Ramos (cell line): ENCODE data around the gene KANSL1.

Experiments used
- in situ Hi-C: fragments of 300-500 bp; cut with MboI; formaldehyde crosslinking; loops from one replicate; pipeline ENCODE4 v1.14.3; 2022; ENCODE audit warnings: low sequenced_read_pairs; ENCODE audit not compliant: unreplicated experiment

KANSL1 gene

DNA sequence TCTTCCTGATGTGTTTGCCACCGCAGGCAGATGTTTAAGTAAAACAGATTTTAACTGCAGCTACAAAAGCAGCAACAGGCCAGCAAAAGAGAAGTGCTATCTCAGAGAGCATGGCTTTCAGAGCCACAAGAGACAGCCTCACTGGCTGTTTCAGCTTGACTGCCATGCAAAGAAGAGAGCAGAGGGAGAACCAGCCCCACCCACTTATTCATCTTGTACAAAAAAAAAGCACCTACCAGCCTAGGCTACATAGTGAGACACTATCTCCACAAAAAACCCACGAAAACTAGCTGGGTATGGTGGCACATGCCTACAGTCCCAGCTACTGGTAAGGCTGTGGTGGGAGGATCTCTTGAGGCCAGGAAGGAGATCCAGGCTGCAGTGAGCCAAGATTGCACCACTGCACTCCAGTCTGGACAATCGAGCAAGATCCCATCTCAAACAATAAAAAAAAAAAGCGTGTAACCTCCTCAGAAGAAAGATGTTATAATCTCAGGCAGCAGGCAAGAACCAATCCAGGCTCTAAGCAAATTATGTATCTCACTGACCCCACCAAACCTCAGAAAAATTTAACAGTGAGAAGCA lies 164.2 kb downstream of the KANSL1 start:
- in situ Hi-C loops, result loop anchor here (25.0 kb wide), 1 partner anchor 183 kb away; no protein-coding TSS in a partner anchor

DNA sequence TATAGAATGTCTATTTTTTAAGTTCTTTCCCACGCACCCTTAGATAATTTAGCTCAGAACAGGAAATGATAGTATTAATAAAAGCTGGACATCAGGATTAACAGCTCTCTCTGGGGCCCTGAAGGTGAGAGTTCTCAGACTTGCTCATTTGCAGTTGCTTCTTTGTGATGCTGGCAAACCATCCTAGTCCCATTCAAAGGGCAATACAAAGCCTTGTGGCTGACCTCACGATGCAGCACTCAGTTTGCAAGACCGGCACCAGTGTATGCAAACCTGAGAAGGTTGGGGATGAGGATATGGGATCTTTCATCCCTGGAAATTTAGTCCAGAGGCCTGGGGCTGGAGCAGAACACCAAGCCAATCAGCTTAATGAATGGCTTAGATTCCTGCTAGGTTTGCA lies 164.9 kb downstream of the KANSL1 start:
- in situ Hi-C loops, result loop anchor here (25.0 kb wide), 1 partner anchor 184 kb away; no protein-coding TSS in a partner anchor

DNA sequence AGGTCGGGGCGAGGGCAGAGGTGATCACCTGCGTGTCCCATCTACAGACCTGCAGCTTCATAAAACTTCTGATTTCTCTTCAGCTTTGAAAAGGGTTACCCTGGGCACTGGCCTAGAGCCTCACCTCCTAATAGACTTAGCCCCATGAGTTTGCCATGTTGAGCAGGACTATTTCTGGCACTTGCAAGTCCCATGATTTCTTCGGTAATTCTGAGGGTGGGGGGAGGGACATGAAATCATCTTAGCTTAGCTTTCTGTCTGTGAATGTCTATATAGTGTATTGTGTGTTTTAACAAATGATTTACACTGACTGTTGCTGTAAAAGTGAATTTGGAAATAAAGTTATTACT lies 165.3 kb downstream of the KANSL1 start:
- in situ Hi-C loops, result loop anchor here (25.0 kb wide), 1 partner anchor 184 kb away; no protein-coding TSS in a partner anchor

DNA sequence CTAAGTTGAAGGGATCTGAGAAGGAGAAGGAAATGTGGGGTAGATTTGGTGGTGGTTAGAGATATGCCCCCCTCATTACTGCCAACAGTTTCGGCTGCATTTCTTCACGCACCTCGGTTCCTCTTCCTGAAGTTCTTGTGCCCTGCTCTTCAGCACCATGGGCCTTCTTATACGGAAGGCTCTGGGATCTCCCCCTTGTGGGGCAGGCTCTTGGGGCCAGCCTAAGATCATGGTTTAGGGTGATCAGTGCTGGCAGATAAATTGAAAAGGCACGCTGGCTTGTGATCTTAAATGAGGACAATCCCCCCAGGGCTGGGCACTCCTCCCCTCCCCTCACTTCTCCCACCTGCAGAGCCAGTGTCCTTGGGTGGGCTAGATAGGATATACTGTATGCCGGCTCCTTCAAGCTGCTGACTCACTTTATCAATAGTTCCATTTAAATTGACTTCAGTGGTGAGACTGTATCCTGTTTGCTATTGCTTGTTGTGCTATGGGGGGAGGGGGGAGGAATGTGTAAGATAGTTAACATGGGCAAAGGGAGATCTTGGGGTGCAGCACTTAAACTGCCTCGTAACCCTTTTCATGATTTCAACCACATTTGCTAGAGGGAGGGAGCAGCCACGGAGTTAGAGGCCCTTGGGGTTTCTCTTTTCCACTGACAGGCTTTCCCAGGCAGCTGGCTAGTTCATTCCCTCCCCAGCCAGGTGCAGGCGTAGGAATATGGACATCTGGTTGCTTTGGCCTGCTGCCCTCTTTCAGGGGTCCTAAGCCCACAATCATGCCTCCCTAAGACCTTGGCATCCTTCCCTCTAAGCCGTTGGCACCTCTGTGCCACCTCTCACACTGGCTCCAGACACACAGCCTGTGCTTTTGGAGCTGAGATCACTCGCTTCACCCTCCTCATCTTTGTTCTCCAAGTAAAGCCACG lies 165.9 kb downstream of the KANSL1 start:
- in situ Hi-C loops, result loop anchor here (25.0 kb wide), 1 partner anchor 185 kb away; no protein-coding TSS in a partner anchor

DNA sequence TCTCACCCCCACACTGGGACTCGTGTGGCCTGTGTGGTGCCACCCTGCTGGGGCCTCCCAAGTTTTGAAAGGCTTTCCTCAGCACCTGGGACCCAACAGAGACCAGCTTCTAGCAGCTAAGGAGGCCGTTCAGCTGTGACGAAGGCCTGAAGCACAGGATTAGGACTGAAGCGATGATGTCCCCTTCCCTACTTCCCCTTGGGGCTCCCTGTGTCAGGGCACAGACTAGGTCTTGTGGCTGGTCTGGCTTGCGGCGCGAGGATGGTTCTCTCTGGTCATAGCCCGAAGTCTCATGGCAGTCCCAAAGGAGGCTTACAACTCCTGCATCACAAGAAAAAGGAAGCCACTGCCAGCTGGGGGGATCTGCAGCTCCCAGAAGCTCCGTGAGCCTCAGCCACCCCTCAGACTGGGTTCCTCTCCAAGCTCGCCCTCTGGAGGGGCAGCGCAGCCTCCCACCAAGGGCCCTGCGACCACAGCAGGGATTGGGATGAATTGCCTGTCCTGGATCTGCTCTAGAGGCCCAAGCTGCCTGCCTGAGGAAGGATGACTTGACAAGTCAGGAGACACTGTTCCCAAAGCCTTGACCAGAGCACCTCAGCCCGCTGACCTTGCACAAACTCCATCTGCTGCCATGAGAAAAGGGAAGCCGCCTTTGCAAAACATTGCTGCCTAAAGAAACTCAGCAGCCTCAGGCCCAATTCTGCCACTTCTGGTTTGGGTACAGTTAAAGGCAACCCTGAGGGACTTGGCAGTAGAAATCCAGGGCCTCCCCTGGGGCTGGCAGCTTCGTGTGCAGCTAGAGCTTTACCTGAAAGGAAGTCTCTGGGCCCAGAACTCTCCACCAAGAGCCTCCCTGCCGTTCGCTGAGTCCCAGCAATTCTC lies 166.8 kb downstream of the KANSL1 start:
- in situ Hi-C loops, result loop anchor here (25.0 kb wide), 1 partner anchor 186 kb away; no protein-coding TSS in a partner anchor

DNA sequence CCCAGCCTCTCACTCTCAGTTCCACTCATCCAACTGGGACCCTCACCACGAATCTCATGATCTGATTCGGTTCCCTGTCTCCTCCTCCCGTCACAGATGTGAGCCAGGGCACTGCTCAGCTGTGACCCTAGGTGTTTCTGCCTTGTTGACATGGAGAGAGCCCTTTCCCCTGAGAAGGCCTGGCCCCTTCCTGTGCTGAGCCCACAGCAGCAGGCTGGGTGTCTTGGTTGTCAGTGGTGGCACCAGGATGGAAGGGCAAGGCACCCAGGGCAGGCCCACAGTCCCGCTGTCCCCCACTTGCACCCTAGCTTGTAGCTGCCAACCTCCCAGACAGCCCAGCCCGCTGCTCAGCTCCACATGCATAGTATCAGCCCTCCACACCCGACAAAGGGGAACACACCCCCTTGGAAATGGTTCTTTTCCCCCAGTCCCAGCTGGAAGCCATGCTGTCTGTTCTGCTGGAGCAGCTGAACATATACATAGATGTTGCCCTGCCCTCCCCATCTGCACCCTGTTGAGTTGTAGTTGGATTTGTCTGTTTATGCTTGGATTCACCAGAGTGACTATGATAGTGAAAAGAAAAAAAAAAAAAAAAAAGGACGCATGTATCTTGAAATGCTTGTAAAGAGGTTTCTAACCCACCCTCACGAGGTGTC lies 167.6 kb downstream of the KANSL1 start:
- in situ Hi-C loops, result loop anchor here (25.0 kb wide), 1 partner anchor 187 kb away; no protein-coding TSS in a partner anchor

DNA sequence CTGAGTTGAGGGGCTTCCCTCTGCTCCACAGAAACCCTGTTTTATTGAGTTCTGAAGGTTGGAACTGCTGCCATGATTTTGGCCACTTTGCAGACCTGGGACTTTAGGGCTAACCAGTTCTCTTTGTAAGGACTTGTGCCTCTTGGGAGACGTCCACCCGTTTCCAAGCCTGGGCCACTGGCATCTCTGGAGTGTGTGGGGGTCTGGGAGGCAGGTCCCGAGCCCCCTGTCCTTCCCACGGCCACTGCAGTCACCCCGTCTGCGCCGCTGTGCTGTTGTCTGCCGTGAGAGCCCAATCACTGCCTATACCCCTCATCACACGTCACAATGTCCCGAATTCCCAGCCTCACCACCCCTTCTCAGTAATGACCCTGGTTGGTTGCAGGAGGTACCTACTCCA lies 168.2 kb downstream of the KANSL1 start:
- in situ Hi-C loops, result loop anchor here (25.0 kb wide), 1 partner anchor 187 kb away; no protein-coding TSS in a partner anchor

DNA sequence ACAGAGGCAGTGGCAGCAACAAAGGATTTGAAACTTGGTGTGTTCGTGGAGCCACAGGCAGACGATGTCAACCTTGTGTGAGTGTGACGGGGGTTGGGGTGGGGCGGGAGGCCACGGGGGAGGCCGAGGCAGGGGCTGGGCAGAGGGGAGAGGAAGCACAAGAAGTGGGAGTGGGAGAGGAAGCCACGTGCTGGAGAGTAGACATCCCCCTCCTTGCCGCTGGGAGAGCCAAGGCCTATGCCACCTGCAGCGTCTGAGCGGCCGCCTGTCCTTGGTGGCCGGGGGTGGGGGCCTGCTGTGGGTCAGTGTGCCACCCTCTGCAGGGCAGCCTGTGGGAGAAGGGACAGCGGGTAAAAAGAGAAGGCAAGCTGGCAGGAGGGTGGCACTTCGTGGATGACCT lies 168.6 kb downstream of the KANSL1 start:
- in situ Hi-C loops, result loop anchor here (25.0 kb wide), 1 partner anchor 813 kb away; no protein-coding TSS in a partner anchor

DNA sequence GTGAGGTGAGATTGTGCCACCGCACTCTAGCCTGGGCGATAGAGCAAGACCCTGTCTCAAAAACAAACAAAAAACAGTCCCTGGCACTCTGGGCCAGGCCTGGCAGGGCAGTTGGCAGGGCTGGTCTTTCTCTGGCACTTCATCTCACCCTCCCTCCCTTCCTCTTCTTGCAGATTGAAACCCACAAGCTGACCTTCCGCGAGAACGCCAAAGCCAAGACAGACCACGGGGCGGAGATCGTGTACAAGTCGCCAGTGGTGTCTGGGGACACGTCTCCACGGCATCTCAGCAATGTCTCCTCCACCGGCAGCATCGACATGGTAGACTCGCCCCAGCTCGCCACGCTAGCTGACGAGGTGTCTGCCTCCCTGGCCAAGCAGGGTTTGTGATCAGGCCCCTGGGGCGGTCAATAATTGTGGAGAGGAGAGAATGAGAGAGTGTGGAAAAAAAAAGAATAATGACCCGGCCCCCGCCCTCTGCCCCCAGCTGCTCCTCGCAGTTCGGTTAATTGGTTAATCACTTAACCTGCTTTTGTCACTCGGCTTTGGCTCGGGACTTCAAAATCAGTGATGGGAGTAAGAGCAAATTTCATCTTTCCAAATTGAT lies 169.3 kb downstream of the KANSL1 start:
- in situ Hi-C loops, result loop anchor here (25.0 kb wide), 1 partner anchor 813 kb away; no protein-coding TSS in a partner anchor

DNA sequence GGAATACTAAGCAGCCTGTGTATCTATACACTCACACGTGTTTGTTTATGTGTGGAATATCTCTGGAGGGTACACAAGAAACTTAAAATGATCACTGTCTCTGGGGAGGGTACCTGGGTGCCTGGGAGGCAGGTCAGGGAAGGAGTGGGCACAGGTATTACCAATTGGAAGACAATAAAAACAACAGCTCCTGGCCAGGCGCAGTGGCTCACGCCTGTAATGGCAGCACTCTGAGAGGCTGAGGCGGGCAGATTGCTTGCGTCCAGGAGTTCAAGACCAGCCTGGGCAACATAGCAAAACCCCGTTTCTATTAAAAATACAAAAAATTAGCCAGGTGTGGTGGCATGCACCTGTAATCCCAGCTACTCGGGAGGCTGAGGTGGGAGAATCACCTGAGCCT lies 169.9 kb downstream of the KANSL1 start:
- in situ Hi-C loops, result loop anchor here (25.0 kb wide), 1 partner anchor 814 kb away; no protein-coding TSS in a partner anchor

DNA sequence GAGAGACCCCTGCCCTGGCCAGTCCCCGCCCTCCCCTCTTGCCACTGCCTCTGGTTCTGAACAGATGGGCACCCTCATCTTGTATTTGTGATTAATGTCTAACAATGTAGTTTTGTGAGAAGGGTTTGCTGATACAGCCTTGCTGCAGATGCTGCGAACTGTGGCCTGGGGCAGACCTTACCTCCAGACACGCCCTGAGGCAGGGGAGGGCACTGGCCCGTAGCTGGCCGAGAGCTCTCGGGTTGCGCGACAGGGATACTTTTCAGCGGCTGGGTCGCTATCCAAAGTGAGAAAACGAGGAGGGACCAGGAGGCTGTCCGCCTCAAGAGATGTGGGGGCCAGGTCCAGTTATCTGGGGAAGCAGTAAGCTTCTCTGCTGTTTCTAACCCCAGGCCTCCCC lies 172.2 kb downstream of the KANSL1 start:
- in situ Hi-C loops, result loop anchor here (25.0 kb wide), 1 partner anchor 816 kb away; no protein-coding TSS in a partner anchor

DNA sequence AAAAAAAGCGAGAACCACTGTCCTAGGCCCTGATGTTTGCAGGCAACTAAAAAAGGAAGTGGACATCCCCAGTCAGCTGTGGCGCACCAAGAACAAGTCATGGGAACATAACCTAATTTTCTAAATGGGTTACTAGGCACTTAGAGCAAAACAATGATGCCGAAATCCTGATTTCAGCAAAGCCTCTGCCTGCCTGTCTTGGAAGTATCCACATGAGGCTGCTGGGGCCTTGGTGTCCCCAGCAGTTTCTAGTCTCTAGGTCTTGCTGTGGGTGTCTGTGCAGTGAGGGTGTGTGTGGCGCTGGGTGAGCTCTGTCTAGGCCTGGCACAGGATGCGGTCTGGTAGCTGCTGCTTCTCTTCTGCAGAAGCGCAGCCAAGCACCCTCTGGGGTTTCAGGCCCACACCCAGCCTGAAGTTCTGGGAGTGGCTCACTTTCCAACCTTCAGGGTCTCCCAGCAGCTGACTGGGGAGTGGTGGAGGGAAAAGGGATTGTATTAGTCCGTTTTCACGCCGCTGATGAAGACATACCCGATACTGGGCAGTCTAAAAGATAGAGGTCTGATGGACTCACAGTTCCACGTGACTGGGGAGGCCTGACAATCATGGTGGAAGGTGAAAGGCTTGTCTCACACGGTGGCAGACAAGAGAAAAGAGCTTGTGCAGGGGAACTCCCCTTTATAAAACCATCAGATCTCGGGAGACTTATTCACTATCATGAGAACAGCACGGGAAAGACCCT lies 173.0 kb downstream of the KANSL1 start:
- in situ Hi-C loops, result loop anchor here (25.0 kb wide), 1 partner anchor 817 kb away; no protein-coding TSS in a partner anchor

DNA sequence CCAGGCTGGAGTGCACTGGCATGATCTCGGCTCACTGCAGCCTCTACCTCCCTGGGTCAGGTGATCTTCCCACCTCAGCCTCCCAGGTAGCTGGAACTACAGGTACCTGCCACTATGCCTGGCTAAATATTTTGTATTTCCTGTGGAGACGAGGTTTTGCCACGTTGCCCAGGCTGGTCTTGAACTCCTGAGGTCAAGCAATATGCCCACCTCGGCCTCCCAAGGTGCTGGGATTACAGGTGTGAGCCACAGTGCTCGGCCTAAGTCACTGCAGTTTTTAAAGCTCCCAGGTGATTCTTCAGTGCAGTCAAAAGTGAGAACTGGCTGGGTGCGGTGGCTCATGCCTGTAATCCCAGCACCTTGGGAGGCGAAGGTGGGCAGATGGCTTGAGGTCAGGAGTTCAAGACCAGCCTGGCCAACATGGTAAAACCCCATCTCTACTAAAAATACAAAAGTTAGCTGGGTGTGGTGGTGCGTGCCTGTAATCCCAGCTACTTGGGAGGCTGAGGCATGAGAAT lies 173.8 kb downstream of the KANSL1 start:
- in situ Hi-C loops, result loop anchor here (25.0 kb wide), 1 partner anchor 818 kb away; no protein-coding TSS in a partner anchor

DNA sequence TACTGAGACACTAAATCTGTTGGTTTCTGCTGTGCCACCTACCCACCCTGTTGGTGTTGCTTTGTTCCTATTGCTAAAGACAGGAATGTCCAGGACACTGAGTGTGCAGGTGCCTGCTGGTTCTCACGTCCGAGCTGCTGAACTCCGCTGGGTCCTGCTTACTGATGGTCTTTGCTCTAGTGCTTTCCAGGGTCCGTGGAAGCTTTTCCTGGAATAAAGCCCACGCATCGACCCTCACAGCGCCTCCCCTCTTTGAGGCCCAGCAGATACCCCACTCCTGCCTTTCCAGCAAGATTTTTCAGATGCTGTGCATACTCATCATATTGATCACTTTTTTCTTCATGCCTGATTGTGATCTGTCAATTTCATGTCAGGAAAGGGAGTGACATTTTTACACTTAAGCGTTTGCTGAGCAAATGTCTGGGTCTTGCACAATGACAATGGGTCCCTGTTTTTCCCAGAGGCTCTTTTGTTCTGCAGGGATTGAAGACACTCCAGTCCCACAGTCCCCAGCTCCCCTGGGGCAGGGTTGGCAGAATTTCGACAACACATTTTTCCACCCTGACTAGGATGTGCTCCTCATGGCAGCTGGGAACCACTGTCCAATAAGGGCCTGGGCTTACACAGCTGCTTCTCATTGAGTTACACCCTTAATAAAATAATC lies 179.6 kb downstream of the KANSL1 start:
- in situ Hi-C loops, result loop anchor here (25.0 kb wide), 1 partner anchor 824 kb away; no protein-coding TSS in a partner anchor

DNA sequence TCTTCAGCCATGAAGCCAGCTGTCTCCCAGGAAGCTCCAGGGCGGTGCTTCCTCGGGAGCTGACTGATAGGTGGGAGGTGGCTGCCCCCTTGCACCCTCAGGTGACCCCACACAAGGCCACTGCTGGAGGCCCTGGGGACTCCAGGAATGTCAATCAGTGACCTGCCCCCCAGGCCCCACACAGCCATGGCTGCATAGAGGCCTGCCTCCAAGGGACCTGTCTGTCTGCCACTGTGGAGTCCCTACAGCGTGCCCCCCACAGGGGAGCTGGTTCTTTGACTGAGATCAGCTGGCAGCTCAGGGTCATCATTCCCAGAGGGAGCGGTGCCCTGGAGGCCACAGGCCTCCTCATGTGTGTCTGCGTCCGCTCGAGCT lies 180.1 kb downstream of the KANSL1 start:
- in situ Hi-C loops, result loop anchor here (25.0 kb wide), 1 partner anchor 824 kb away; no protein-coding TSS in a partner anchor

DNA sequence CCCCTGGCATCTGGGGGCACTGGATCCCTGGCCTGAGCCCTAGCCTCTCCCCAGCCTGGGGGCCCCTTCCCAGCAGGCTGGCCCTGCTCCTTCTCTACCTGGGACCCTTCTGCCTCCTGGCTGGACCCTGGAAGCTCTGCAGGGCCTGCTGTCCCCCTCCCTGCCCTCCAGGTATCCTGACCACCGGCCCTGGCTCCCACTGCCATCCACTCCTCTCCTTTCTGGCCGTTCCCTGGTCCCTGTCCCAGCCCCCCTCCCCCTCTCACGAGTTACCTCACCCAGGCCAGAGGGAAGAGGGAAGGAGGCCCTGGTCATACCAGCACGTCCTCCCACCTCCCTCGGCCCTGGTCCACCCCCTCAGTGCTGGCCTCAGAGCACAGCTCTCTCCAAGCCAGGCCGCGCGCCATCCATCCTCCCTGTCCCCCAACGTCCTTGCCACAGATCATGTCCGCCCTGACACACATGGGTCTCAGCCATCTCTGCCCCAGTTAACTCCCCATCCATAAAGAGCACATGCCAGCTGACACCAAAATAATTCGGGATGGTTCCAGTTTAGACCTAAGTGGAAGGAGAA lies 180.6 kb downstream of the KANSL1 start:
- in situ Hi-C loops, result loop anchor here (25.0 kb wide), 1 partner anchor 825 kb away; no protein-coding TSS in a partner anchor
